ENCODE data around the gene SOX5. TPM values are rescaled to one million over a fixed set of nuclear protein-coding genes. Genes with fewer than 3 reads are reported as not detected.

SOX5 gene
- total and polyA plus RNA-seq, 2 of the 8 experiments (the other 6 are each of a cell fraction or from before 2014, with no cell fraction given): 2.2 to 2.6 TPM

DNA sequence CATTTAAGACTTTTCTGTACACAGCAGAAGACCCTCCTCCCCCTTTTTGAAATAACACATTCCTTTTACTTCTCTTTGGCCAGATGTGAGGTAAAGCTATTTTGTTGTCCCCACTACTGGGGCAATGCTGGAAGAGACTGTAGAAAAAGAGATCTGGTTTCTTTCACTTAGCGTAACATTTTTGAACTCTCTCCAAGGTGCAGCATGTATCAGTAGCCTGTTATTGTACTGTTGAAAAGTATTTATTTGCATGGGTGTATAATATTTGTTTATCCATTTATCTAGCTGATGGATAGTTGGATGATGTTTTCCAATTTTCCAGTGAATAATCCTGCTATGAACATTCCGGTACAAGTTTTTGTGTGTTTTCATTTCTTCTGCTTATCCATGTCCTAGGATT is 335.2 kb downstream of the SOX5 start (continued):
- no peak for TF ChIP-seq BACH1 (IDR thresholded peaks at IDR 0.05; ENCODE audit: low read length)
- no peak for TF ChIP-seq SUZ12 (IDR thresholded peaks at IDR 0.05; ENCODE audit: low read length)
- TF ChIP-seq POLR2AphosphoS5 (IDR thresholded peaks at IDR 0.05; ENCODE audit: low read depth, low read length): no peak
